ENCODE measurements around the gene TSR1. TPM values are rescaled to one million over a fixed set of nuclear protein-coding genes. Genes with fewer than 3 reads are reported as not detected.

The TSR1 gene
- total and polyA plus RNA-seq, 7 donors = 6.7 to 56.3 (median 21.9) TPM

DNA sequence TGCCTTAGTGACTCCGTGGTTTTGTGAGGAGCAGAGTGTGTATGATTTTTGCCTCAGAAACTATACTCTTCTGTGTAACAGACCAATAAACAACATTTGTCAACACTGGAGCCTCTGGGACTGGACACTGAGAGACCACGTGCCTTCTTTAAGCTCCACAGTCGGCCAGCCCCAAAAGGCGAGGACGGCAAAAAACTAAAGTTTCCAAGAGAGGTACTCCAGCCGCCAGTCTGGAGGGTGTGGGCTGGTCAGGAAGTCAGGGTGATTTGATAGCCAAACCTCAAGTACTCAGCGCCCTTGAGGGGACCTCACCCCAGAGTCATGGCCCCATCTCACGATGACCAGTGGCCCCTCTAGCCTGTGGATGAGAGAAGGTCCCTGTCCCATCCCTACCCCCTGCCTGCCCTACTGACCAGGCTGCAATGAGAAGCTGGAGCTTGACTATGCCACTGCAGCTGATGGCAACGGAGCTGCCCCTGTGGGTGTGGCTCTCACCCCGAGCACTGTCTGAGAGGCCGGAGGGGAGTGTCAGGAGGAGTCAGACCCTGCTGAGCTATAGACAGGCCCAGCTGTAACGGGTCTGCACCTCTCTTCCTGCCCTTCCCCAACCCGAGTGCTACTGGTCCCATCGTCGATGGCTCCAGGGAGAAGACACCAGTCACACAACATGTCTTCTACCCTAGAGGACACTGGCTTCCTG, 44.8 kb upstream of the TSR1 start:
- intact Hi-C loops (cut with DNase I) = no loop called here
- no peak for DNase-seq
- Histone ChIP-seq H3K36me3 (peaks cover 7 to 71% (median 25%) of the 10 kb centered on the region in 4 donors), H3K9me3 (no peaks in the 10 kb centered on the region), H3K4me3 (no peak overlapping the region), H3K27me3 (no peaks in the 10 kb centered on the region), H3K27ac (no peak overlapping the region), H3K4me1 (peaks cover 0 to 29% (median 22%) of the 10 kb centered on the region in 4 donors)
- WGBS, 2 donors = 81 to 88% methylated on average over 15 of the region's 15 CpGs
- TF ChIP-seq, protein P1, sequence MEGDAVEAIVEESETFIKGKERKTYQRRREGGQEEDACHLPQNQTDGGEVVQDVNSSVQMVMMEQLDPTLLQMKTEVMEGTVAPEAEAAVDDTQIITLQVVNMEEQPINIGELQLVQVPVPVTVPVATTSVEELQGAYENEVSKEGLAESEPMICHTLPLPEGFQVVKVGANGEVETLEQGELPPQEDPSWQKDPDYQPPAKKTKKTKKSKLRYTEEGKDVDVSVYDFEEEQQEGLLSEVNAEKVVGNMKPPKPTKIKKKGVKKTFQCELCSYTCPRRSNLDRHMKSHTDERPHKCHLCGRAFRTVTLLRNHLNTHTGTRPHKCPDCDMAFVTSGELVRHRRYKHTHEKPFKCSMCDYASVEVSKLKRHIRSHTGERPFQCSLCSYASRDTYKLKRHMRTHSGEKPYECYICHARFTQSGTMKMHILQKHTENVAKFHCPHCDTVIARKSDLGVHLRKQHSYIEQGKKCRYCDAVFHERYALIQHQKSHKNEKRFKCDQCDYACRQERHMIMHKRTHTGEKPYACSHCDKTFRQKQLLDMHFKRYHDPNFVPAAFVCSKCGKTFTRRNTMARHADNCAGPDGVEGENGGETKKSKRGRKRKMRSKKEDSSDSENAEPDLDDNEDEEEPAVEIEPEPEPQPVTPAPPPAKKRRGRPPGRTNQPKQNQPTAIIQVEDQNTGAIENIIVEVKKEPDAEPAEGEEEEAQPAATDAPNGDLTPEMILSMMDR (IDR thresholded peaks at IDR 0.05) = no peak
- no peak for TF ChIP-seq POLR2A (IDR thresholded peaks at IDR 0.05)
- no peak for TF ChIP-seq EP300 (IDR thresholded peaks at IDR 0.05)
- TF ChIP-seq POLR2AphosphoS5 (IDR thresholded peaks at IDR 0.05) = no peak

DNA sequence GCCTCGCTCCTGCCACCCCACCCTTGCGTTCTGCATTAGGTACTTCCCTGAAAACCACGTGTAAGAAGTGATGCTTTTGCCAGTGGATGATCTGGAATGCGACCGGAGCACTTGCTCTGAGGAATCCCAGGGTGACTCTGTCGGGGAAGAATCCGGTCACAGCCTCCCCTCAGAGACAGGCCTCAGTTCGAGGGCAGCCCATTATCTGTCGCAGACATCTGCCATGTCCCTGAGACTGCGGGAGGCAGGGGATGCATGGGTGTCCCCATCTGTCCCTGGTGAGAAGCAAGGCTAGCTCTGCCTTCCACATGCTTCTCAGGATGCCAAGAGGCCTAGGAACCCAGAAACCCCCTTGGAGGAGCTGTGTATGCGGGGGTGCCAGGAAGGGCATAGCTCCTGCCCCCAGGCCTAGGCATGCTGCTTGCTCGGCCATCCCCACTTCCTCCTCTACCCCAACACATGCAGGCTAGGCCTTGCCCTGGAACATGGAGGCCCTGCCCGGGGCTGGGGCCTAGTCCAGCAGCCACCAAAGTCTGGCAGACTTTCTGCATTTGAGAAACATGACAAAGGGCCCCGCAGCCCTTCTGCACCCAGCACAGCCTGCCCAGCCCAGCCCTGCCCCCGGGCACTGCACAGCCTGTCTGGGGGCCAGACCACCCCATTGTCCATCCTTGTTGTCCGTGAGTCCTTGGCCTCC, 44.1 kb upstream of the TSR1 start:
- intact Hi-C loops (cut with DNase I) = no loop called here

DNA sequence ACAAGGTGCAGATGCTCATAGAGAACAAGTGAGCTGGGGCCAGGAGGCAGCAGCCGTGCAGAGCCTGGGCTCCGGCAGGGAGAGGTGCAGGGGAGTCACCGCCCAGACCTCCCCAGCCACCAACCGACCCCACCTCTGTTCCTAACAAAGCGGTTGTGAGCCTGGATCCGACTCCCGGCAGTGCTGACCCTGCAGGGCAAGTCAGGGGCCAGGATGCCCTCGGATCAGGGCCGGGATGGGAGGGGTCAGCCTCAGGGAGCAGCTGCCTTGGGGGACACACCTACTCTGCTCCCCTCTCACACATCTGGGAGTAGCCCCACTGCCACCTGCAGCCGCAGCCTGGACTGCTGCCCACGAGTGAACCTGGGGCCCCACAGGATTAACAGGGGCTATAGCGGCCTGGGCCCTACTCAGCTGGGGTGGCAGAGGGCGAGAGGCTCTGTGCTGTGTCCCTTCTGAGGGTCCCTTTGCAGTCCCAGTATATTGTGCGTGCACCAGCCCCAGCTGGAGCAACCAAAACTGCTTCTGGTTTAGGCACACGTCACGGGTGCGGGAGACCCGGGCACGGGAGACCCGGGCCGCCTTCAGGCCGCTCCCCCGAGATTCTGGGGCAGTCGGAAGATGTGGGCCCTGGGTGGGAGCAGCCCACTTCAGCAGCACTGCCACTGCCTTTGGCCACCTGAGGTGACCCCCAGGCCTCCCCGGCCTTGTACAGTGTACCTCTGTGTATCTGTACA, 43.4 kb upstream of the TSR1 start:
- 89 to 91% methylated on average over 25 of the region's 25 CpGs for WGBS, 2 donors
- H3K27me3 ChIP-seq = no peaks in the 10 kb centered on the region
- peaks cover 12 to 71% (median 28%) of the 10 kb centered on the region in 4 donors for H3K36me3 ChIP-seq
- TF ChIP-seq EP300 (IDR thresholded peaks at IDR 0.05) = no peak
- TF ChIP-seq, protein P1 (IDR thresholded peaks at IDR 0.05) = no peak
- no peak for TF ChIP-seq POLR2A (IDR thresholded peaks at IDR 0.05)
- no peak for TF ChIP-seq POLR2AphosphoS5 (IDR thresholded peaks at IDR 0.05)
- no peak for DNase-seq
- intact Hi-C loops (cut with DNase I) = no loop called here
- H3K4me3 ChIP-seq = no peak overlapping the region
- peaks cover 0 to 16% (median 15%) of the 10 kb centered on the region in 4 donors for H3K4me1 ChIP-seq
- peak overlapping the region in 1 of 4 donors; percentile 7 for H3K27ac ChIP-seq
- H3K9me3 ChIP-seq = no peaks in the 10 kb centered on the region

More for the DNA sequence above, 44.1 kb upstream of the TSR1 start:
- Histone ChIP-seq H3K9me3 (no peaks in the 10 kb centered on the region), H3K4me3 (no peak overlapping the region), H3K27ac (peak overlapping the region in 1 of 4 donors; percentile 7), H3K27me3 (no peaks in the 10 kb centered on the region), H3K4me1 (peaks cover 0 to 23% (median 20%) of the 10 kb centered on the region in 4 donors), H3K36me3 (peaks cover 12 to 71% (median 27%) of the 10 kb centered on the region in 4 donors)
- 87 to 89% methylated on average over 16 of the region's 16 CpGs for WGBS, 2 donors
- TF ChIP-seq POLR2A (IDR thresholded peaks at IDR 0.05) (no peak), EP300 (IDR thresholded peaks at IDR 0.05) (no peak), POLR2AphosphoS5 (IDR thresholded peaks at IDR 0.05) (no peak)
- TF ChIP-seq, protein P1 (IDR thresholded peaks at IDR 0.05) = no peak
- DNase-seq = no peak

DNA sequence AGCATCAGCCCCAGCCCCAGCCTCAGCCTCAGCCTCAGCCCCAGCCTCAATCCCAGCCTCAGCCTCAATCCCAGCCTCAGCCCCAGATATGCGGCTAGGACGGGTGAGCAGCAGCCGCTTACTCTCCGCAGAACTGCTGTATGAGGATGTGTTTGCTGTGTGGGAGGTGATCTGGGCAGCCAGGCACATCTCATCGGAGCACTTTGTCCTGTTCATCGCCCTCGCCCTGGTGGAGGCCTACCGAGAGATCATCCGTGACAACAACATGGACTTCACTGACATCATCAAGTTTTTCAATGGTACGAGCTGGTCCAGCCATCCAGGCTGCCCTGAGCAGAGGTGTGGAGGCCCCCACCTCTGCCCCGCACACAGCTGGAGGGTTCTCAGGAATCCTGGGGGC, 42.6 kb upstream of the TSR1 start:
- H3K27me3 ChIP-seq = no peaks in the 10 kb centered on the region
- no peak for TF ChIP-seq POLR2AphosphoS5 (IDR thresholded peaks at IDR 0.05)
- TF ChIP-seq, protein P1 (IDR thresholded peaks at IDR 0.05) = no peak
- TF ChIP-seq EP300 (IDR thresholded peaks at IDR 0.05) = no peak
- no peak for TF ChIP-seq POLR2A (IDR thresholded peaks at IDR 0.05)
- peaks cover 12 to 76% (median 28%) of the 10 kb centered on the region in 4 donors for H3K36me3 ChIP-seq
- H3K4me1 ChIP-seq = peaks cover 0 to 15% (median 14%) of the 10 kb centered on the region in 4 donors
- H3K27ac ChIP-seq = no peak overlapping the region
- DNase-seq = no peak
- no peak overlapping the region for H3K4me3 ChIP-seq
- 93 to 94% methylated on average over 11 of the region's 11 CpGs for WGBS, 2 donors
- H3K9me3 ChIP-seq = no peaks in the 10 kb centered on the region
- intact Hi-C loops (cut with DNase I) = no loop called here

All from sigmoid colon (tissue), 7 donors.